Ascending aorta (tissue), 2 donors: ENCODE results near the gene OR13J1. TPM values are rescaled to one million over a fixed set of nuclear protein-coding genes. Genes with fewer than 3 reads are reported as not detected.

ENCODE experiments used
- DNase-seq, 2 donors: peaks; one replicate each; pipeline ENCODE4 v3.0.0-alpha.2; 2019; ENCODE audit warnings: low spot score in 2 of 2
- H3K27ac ChIP-seq, 2 donors: fragments of 200-600 bp; sonication (generic); one replicate each; pipeline ENCODE4 v1.5.1; 2016 to 2017; ENCODE audit warnings: mild to moderate bottlenecking in 1 of 2
- H3K27me3 ChIP-seq: fragments of 200-600 bp; sonication (generic); one replicate; pipeline ENCODE4 v1.5.1; 2017
- H3K36me3 ChIP-seq, 2 donors: fragments of 200-600 bp; sonication (generic); one replicate each; pipeline ENCODE4 v1.5.1; 2016
- H3K4me1 ChIP-seq, 2 donors: fragments of 200-600 bp; sonication (generic); one replicate each; pipeline ENCODE4 v1.5.1; 2016 to 2017; ENCODE audit warnings: mild to moderate bottlenecking in 1 of 2
- H3K4me3 ChIP-seq, 2 donors: fragments of 200-600 bp; sonication (generic); one replicate each; pipeline ENCODE4 v1.5.1; 2016 to 2017; ENCODE audit warnings: mild to moderate bottlenecking in 1 of 2
- H3K9me3 ChIP-seq, 2 donors: fragments of 200-600 bp; sonication (generic); one replicate each; pipeline ENCODE4 v1.5.1; 2016
- CTCF ChIP-seq, 3 experiments: fragments of 200-600 bp in 2 of 3; fragments of 450-650 bp in 1 of 3; sonication (generic) in 2 of 3; IDR thresholded peaks; one replicate each; pipeline ENCODE4 v1.5.1; 2016 to 2019; ENCODE audit warnings: antibody characterized with exemption in 3 of 3, mild to moderate bottlenecking in 1 of 3, moderate library complexity in 1 of 3
- intact Hi-C: fragments of 100-400 bp; cut with DNase I; formaldehyde crosslinking; loops from one replicate; pipeline ENCODE4 v1.15.1; 2023
- total RNA-seq: library from RNA; depleted of rRNA; stranded (reverse); fragments of >200 nt; gene quantifications from one replicate; pipeline ENCODE4 v1.1.0, GENCODE V29; 2016

OR13J1 gene
- total RNA-seq, 1 donor from 2014 or later: not detected

- H3K4me1 ChIP-seq: no peaks in the 10 kb centered on the region
- H3K4me3 ChIP-seq: no peak overlapping the region
- intact Hi-C loops: loop anchor here (1.0 to 5.0 kb wide), 4 partner anchors 56 to 236 kb away; partner anchors contain the start of genes FAM221B and TMEM8B
- no peak for TF ChIP-seq CTCF (IDR thresholded peaks at IDR 0.05)
- H3K27ac ChIP-seq: no peak overlapping the region
- no peak for DNase-seq
- H3K9me3 ChIP-seq: no peaks in the 10 kb centered on the region
- no peaks in the 10 kb centered on the region for H3K36me3 ChIP-seq
- H3K27me3 ChIP-seq: no peaks in the 10 kb centered on the region
These were observed 12.8 kb upstream of the OR13J1 start for GRCh38 chr9:35882996-35883395.

- H3K36me3 ChIP-seq: no peaks in the 10 kb centered on the region
- no peaks in the 10 kb centered on the region for H3K4me1 ChIP-seq
- TF ChIP-seq CTCF (IDR thresholded peaks at IDR 0.05): peak; percentile 90 to 96 (median 91)
- peak in 1 of 2 donors; percentile 90 for DNase-seq
- no peaks in the 10 kb centered on the region for H3K27me3 ChIP-seq
- H3K4me3 ChIP-seq: no peak overlapping the region
- no peak overlapping the region for H3K27ac ChIP-seq
- intact Hi-C loops: loop anchor here (1.0 to 5.0 kb wide), 4 partner anchors 55 to 235 kb away; partner anchors contain the start of genes FAM221B and TMEM8B
- peaks cover 0 to under 1% of the 10 kb centered on the region in 2 donors for H3K9me3 ChIP-seq
These were observed 12.2 kb upstream of the OR13J1 start for GRCh38 chr9:35882263-35882848.

- intact Hi-C loops: no loop called here
- H3K27ac ChIP-seq: no peak overlapping the region
- TF ChIP-seq CTCF (IDR thresholded peaks at IDR 0.05): no peak
- H3K36me3 ChIP-seq: no peaks in the 10 kb centered on the region
- peaks cover 3 to 14% of the 10 kb centered on the region in 2 donors for H3K9me3 ChIP-seq
- H3K27me3 ChIP-seq: no peaks in the 10 kb centered on the region
- no peak for DNase-seq
- H3K4me1 ChIP-seq: no peaks in the 10 kb centered on the region
- H3K4me3 ChIP-seq: no peak overlapping the region
These were observed 2.3 kb upstream of the OR13J1 start for GRCh38 chr9:35872505-35872904.

- H3K4me3 ChIP-seq: no peak overlapping the region
- no peak for DNase-seq
- H3K27ac ChIP-seq: no peak overlapping the region
- intact Hi-C loops: no loop called here
- no peaks in the 10 kb centered on the region for H3K36me3 ChIP-seq
- TF ChIP-seq CTCF (IDR thresholded peaks at IDR 0.05): no peak
- H3K9me3 ChIP-seq: peaks cover 3 to 6% of the 10 kb centered on the region in 2 donors
- no peaks in the 10 kb centered on the region for H3K4me1 ChIP-seq
- no peaks in the 10 kb centered on the region for H3K27me3 ChIP-seq
These were observed 1.3 kb upstream of the OR13J1 start for GRCh38 chr9:35871545-35871944.

- DNase-seq: no peak
- no peak for TF ChIP-seq CTCF (IDR thresholded peaks at IDR 0.05)
- intact Hi-C loops: no loop called here
These were observed 482 bp downstream of the OR13J1 start for GRCh38 chr9:35869621-35870216.

More at GRCh38 chr9:35869621-35870216, 482 bp downstream of the OR13J1 start:
- H3K36me3 ChIP-seq: no peaks in the 10 kb centered on the region
- H3K9me3 ChIP-seq: no peaks in the 10 kb centered on the region
- H3K4me1 ChIP-seq: no peaks in the 10 kb centered on the region
- H3K27me3 ChIP-seq: no peaks in the 10 kb centered on the region
- no peak overlapping the region for H3K4me3 ChIP-seq
- H3K27ac ChIP-seq: no peak overlapping the region
